Measurements from ENCODE around the gene CDH1.

The CDH1 gene

DNA sequence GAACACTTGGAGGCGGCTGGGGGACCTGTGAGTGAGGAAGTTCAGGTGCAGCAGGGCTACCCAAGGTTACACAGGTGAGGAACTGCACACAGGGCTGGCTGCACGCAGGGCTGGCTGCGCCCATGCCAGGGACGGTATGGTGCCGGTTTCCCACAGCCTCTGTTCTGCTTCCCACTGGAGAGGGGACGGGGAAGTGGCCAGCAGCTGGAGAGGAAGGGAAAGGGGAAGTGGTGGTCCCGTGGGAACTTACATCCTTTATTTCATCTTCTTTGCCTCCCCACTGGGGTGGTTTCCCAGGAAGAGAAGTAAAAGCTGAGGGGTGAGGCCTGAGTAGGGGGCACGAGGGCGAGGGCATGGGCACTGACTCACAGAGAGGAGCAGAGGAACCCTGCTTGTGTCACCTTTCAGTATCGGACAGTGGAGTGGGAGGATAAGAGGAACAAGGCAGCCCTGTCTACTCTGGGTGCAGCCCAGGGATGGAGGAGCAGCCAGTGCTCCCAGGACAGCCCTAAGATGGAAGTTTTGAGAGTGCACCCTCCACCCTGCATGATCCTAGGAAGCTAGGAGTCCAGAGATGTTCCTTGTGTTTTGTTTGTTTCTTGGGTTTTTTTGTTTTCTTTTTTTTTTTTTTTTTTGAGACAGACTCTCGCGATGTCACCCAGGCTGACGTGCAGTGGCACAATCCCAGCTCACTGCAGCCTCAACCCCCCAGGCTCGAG lies 25.5 kb upstream of the CDH1 start:
- TF ChIP-seq, protein P1, sequence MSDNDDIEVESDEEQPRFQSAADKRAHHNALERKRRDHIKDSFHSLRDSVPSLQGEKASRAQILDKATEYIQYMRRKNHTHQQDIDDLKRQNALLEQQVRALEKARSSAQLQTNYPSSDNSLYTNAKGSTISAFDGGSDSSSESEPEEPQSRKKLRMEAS (IDR thresholded peaks at IDR 0.05) = no peak
- TF ChIP-seq TAF1 (IDR thresholded peaks at IDR 0.05; ENCODE audit: low read depth) (no peak), EP300 (IDR thresholded peaks at IDR 0.05; ENCODE audit: borderline replicate concordance) (no peak), YY1 (IDR thresholded peaks at IDR 0.05; ENCODE audit: low read depth) (no peak), FOXM1 (IDR thresholded peaks at IDR 0.05; ENCODE audit: borderline replicate concordance, low read depth) (no peak), CREB1 (IDR thresholded peaks at IDR 0.05; ENCODE audit: low read depth) (no peak), RAD21 (IDR thresholded peaks at IDR 0.05; ENCODE audit: low read depth) (no peak), TCF12 (IDR thresholded peaks at IDR 0.05; ENCODE audit: low read depth) (no peak)
- TF ChIP-seq, protein P2, sequence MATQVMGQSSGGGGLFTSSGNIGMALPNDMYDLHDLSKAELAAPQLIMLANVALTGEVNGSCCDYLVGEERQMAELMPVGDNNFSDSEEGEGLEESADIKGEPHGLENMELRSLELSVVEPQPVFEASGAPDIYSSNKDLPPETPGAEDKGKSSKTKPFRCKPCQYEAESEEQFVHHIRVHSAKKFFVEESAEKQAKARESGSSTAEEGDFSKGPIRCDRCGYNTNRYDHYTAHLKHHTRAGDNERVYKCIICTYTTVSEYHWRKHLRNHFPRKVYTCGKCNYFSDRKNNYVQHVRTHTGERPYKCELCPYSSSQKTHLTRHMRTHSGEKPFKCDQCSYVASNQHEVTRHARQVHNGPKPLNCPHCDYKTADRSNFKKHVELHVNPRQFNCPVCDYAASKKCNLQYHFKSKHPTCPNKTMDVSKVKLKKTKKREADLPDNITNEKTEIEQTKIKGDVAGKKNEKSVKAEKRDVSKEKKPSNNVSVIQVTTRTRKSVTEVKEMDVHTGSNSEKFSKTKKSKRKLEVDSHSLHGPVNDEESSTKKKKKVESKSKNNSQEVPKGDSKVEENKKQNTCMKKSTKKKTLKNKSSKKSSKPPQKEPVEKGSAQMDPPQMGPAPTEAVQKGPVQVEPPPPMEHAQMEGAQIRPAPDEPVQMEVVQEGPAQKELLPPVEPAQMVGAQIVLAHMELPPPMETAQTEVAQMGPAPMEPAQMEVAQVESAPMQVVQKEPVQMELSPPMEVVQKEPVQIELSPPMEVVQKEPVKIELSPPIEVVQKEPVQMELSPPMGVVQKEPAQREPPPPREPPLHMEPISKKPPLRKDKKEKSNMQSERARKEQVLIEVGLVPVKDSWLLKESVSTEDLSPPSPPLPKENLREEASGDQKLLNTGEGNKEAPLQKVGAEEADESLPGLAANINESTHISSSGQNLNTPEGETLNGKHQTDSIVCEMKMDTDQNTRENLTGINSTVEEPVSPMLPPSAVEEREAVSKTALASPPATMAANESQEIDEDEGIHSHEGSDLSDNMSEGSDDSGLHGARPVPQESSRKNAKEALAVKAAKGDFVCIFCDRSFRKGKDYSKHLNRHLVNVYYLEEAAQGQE (IDR thresholded peaks at IDR 0.05; ENCODE audit: low read depth) = no peak

DNA sequence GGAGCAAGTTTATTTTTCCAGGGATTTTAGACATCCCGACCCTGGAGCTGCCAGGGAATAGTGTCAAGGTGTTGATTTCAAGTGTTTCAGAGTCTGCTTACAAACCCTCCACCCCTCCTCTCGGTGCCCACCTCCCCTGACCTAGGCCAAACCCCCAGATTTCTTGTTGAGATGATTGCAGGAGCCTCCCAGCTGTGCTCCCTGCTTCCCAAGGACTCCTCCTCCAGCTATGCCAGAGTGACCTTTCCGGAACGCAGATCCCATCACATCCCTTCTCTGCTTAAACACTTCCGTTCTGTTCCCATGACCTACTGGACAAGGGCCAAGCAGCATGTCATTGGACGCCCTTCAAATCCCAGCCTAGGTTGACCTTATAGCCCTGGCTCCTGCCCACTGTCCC lies 23.7 kb upstream of the CDH1 start:
- TF ChIP-seq, protein P2 (IDR thresholded peaks at IDR 0.05; ENCODE audit: low read depth) = no peak
- TF ChIP-seq FOXM1 (IDR thresholded peaks at IDR 0.05; ENCODE audit: borderline replicate concordance, low read depth) (no peak), RAD21 (IDR thresholded peaks at IDR 0.05; ENCODE audit: low read depth) (no peak), TAF1 (IDR thresholded peaks at IDR 0.05; ENCODE audit: low read depth) (no peak), EGR1 (IDR thresholded peaks at IDR 0.05) (no peak), CREB1 (IDR thresholded peaks at IDR 0.05; ENCODE audit: low read depth) (no peak), ZBTB7A (IDR thresholded peaks at IDR 0.05; ENCODE audit: low read depth) (no peak), TCF12 (IDR thresholded peaks at IDR 0.05; ENCODE audit: low read depth) (no peak), EP300 (IDR thresholded peaks at IDR 0.05; ENCODE audit: borderline replicate concordance) (no peak), YY1 (IDR thresholded peaks at IDR 0.05; ENCODE audit: low read depth) (no peak), TEAD4 (IDR thresholded peaks at IDR 0.05) (no peak), CEBPB (IDR thresholded peaks at IDR 0.05) (no peak), NFIC (IDR thresholded peaks at IDR 0.05) (no peak)
- TF ChIP-seq, protein P3, sequence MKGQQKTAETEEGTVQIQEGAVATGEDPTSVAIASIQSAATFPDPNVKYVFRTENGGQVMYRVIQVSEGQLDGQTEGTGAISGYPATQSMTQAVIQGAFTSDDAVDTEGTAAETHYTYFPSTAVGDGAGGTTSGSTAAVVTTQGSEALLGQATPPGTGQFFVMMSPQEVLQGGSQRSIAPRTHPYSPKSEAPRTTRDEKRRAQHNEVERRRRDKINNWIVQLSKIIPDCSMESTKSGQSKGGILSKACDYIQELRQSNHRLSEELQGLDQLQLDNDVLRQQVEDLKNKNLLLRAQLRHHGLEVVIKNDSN (IDR thresholded peaks at IDR 0.05) = no peak
- TF ChIP-seq, protein P1 (IDR thresholded peaks at IDR 0.05) = no peak

DNA sequence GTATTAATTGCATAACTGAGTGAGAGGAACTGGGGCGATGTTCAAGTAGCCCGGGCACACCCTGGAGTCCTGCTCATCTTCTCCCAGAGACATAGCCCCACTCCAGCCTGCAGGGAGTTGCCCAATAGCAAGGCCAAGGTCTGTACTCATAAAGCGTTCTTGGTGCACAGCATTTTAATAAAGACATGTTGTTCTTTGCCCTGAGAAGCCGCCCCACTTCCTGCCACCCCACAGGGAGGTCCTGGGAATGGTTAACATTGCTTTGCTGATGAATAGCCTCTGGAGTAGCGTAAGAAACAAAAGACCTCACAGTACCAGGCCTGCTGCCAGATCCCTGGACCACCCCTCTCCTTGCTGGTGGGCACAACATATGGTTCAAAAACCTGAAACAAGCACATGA lies 21.6 kb upstream of the CDH1 start:
- TF ChIP-seq, protein P1 (IDR thresholded peaks at IDR 0.05) = no peak
- TF ChIP-seq, protein P2 (IDR thresholded peaks at IDR 0.05; ENCODE audit: low read depth) = no peak
- no peak for TF ChIP-seq FOXM1 (IDR thresholded peaks at IDR 0.05; ENCODE audit: borderline replicate concordance, low read depth)
- no peak for TF ChIP-seq EP300 (IDR thresholded peaks at IDR 0.05; ENCODE audit: borderline replicate concordance)
- TF ChIP-seq TAF1 (IDR thresholded peaks at IDR 0.05; ENCODE audit: low read depth) = no peak
- no peak for TF ChIP-seq TEAD4 (IDR thresholded peaks at IDR 0.05)
- TF ChIP-seq CREB1 (IDR thresholded peaks at IDR 0.05; ENCODE audit: low read depth) = no peak
- no peak for TF ChIP-seq ZBTB7A (IDR thresholded peaks at IDR 0.05; ENCODE audit: low read depth)
- TF ChIP-seq, protein P3 (IDR thresholded peaks at IDR 0.05) = no peak
- TF ChIP-seq TCF12 (IDR thresholded peaks at IDR 0.05; ENCODE audit: low read depth) = no peak
- TF ChIP-seq CEBPB (IDR thresholded peaks at IDR 0.05) = no peak
- no peak for TF ChIP-seq RAD21 (IDR thresholded peaks at IDR 0.05; ENCODE audit: low read depth)
- no peak for TF ChIP-seq YY1 (IDR thresholded peaks at IDR 0.05; ENCODE audit: low read depth)
- no peak for TF ChIP-seq NFIC (IDR thresholded peaks at IDR 0.05)
- no peak for TF ChIP-seq EGR1 (IDR thresholded peaks at IDR 0.05)

GRCh38 chr16:68717684-68718083 lies 19.4 kb upstream of the CDH1 start:
- TF ChIP-seq, protein P2 (IDR thresholded peaks at IDR 0.05; ENCODE audit: low read depth) = no peak
- TF ChIP-seq TEAD4 (IDR thresholded peaks at IDR 0.05) = no peak
- TF ChIP-seq RAD21 (IDR thresholded peaks at IDR 0.05; ENCODE audit: low read depth) = no peak
- no peak for TF ChIP-seq TAF1 (IDR thresholded peaks at IDR 0.05; ENCODE audit: low read depth)
- TF ChIP-seq, protein P3 (IDR thresholded peaks at IDR 0.05) = no peak
- no peak for TF ChIP-seq CREB1 (IDR thresholded peaks at IDR 0.05; ENCODE audit: low read depth)
- no peak for TF ChIP-seq EP300 (IDR thresholded peaks at IDR 0.05; ENCODE audit: borderline replicate concordance)
- no peak for TF ChIP-seq CEBPB (IDR thresholded peaks at IDR 0.05)
- TF ChIP-seq NFIC (IDR thresholded peaks at IDR 0.05) = no peak
- no peak for TF ChIP-seq FOXM1 (IDR thresholded peaks at IDR 0.05; ENCODE audit: borderline replicate concordance, low read depth)
- no peak for TF ChIP-seq ZBTB7A (IDR thresholded peaks at IDR 0.05; ENCODE audit: low read depth)
- TF ChIP-seq, protein P1 (IDR thresholded peaks at IDR 0.05) = no peak
- no peak for TF ChIP-seq EGR1 (IDR thresholded peaks at IDR 0.05)
- no peak for TF ChIP-seq TCF12 (IDR thresholded peaks at IDR 0.05; ENCODE audit: low read depth)
- TF ChIP-seq YY1 (IDR thresholded peaks at IDR 0.05; ENCODE audit: low read depth) = no peak

Data from Ishikawa (cell line).